Ishikawa (cell line): ENCODE measurements around the gene PLA2G6.

Experiments
- REST ChIP-seq: IDR thresholded peaks from 2 replicates; pipeline ENCODE4 v1.6.1; 2012; ENCODE audit warnings: low read depth, mild to moderate bottlenecking
- YY1 ChIP-seq: IDR thresholded peaks from 2 replicates; pipeline ENCODE4 v1.6.1; 2012; ENCODE audit warnings: low read depth

GRCh38 chr22:38126928-38127668, 54.5 kb downstream of the PLA2G6 start:
- no peak for TF ChIP-seq REST
- no peak for TF ChIP-seq YY1
